CD4-positive, alpha-beta T cell treated with Interleukin-15 for 4 hours (primary cell): ENCODE measurements around the gene TMPRSS3.

ENCODE experiments used
- DNase-seq: peaks from one replicate; pipeline ENCODE4 v3.0.0-alpha.2; 2020; ENCODE audit warnings: low spot score

Gene TMPRSS3

DNA sequence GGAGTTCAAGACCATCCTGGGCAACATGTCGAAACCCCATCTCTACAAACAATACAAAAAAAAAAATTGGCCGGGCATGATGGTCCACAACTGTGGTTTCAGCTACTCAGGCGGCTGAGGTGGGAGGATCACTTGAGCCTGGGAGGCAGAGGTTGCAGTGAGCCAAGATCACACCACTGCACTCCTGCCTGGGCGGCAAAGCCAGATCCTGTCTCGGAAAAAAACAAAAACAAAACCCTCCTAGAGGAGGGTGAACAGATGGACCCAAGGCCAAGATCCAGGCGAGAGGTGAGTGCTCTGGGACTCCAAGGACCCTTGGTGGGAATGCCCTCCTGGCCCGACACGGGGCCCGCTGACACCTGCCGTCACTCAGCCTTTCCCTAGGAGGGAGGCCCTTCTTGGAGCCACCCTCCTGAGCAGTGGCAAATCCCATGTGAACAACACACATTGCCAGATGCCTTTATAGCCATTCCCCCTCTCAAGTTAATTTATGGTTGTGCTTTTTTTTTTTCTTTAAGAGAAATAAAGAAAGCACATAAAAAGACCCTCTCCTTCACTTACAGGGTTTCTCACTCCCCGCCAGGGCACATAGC, 45.4 kb downstream of the TMPRSS3 start:
- no peak for DNase-seq

DNA sequence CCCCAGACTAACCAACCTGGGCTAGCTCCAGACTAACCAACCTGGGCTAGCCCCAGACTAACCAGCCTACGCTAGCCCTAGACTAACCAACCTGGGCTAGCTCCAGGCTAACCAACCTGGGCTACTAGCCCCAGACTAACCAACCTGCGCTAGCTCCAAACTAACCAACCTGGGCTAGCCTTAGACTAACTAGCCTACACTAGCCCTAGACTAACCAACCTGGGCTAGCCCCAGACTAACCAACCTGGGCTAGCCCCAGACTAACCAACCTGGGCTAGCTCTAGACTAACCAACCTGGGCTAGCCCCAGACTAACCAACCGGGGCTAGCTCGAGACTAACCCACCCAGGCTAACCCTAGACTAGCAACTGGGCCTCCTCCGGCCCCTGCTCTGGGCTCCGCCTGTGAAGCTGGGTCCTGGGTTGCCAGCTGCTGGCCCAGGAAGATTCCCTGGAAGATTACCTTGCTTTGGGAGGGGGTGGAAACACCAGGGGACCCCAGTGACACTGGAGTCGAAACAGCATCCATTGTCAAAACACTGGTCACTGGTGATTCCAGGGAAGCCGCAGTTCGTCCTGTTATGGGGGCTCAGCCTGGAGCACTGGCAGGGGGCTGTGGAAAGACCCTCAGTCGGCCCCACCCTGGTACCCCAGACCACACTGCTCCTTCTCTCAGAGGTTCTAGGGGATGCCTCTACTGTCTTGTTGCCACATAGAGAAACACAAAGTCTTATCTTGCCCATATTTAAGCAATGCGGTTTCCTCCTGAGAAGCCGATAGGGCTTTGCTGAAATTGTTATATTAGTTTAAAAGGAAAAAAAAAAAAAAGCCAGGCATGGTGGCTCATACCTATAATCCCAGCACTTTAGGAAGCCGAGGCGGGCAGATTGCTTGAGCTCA, 46.2 kb downstream of the TMPRSS3 start:
- no peak for DNase-seq

GRCh38 chr21:42348762-42349161, 47.1 kb downstream of the TMPRSS3 start:
- no peak for DNase-seq

DNA sequence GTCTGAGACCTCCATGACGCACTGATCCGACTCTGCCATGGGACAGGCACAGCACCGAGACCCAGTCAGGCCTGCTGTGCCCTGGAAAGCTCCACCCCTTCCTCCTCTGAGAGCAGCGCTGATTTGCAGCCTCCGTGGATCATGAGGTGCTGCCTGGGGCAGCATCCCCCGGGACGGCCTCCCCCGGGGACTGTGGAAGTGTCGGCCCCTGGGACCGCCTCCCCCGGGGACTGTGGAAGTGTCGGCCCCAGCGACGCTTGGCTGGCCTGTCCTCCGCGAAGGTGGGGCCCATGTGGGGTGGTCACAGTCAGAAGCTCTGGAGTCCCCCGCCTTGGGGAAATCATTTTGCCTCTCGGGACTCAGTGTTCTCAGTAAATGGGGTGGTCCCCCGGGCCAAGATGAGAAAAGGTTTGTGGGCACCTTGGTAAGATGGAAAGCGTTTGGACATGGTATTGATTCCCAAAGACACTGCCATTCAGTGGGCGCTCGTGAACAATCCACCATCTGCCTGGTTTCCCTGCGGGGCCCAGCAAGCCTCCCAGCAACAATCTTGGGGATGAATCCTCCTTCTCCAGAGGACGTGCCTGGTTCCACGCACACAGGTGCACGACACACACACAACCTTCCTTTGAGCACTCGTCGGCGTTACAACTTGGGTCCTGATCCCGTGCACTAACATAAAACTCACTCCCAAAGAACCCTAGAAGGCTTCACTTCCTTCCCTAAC, 48.1 kb downstream of the TMPRSS3 start:
- DNase-seq, result no peak

DNA sequence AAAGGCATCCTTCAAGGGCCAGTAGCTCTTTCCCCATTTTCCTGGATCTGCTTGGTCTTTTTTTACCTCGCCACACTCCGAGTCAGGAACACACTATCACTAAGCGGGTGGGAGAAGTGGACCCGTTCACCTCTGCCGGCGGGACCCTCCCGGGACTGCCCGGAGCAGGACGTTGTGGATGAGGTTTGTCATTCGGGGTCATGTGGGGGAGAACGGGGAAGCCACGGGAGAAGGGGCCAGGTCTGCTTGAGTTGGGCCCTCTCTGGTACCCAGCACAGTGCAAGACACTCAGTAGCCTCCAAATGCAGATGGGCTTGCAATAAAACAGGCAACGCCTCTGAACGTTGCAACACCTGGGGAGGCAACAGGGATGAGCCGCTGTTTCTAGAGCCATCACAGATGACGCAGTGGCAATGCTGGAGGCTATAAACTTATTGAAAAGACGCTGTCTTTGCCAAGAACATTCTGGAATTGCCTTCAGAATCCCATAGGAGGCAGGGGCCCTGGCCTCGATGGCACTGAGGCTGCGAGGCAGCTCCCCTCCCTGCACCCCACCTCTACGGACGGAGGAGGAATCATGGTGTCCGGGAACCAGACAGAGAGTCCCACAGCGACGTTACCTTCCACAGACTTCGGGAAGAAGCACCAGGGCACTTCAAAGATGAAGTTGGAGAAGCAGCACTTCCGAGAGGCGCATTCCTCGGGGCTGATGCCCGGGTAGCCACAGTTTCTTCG, 48.8 kb downstream of the TMPRSS3 start:
- DNase-seq, result no peak

DNA sequence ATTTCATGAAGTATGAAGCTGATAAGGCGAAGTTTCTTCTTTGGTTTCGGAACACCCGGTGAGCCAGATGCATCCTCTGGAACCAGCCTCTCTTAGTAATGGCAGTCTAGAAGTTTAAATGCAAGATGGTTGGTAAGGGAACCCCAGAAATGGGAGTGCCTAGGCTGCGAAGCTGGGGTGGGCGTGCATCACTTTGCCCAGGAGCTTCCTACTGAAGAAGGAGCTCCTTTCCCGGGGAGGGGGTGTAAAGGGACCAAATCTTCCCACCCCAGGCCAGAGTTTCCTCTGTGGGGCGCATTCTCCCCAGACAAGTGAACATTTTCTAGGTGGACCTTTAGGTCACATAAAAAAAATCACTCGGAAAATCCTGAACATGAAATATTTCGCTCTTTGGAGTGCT, 49.4 kb downstream of the TMPRSS3 start:
- DNase-seq, result no peak

- DNase-seq, result no peak
These were observed 51.2 kb downstream of the TMPRSS3 start for GRCh38 chr21:42344631-42345030.

- DNase-seq, result no peak
These were observed 51.8 kb downstream of the TMPRSS3 start for GRCh38 chr21:42343963-42344510.

GRCh38 chr21:42343556-42343955, 52.3 kb downstream of the TMPRSS3 start:
- DNase-seq, result no peak

DNA sequence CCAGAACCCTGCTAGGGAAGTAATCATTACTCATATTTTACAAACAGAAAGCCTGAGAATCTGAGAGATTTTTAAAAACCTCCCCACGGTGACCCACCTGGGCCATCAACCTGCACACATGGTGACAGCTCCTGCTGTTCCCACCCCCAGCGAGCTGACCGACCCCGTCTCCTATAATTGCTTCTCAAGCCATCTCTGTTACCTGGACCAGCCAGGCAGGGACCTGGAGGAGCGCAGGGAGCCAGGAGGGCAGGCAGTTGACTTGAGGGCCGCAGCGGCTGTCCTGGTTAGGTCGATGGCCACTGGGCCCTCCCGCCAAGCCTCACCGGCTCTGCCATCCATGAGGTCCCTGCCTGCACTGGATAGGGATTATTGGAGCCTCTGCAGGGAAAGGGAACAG, 52.8 kb downstream of the TMPRSS3 start:
- DNase-seq, result no peak

GRCh38 chr21:42341776-42342542, 53.9 kb downstream of the TMPRSS3 start:
- no peak for DNase-seq

GRCh38 chr21:42340187-42341050, 55.4 kb downstream of the TMPRSS3 start:
- no peak for DNase-seq

DNA sequence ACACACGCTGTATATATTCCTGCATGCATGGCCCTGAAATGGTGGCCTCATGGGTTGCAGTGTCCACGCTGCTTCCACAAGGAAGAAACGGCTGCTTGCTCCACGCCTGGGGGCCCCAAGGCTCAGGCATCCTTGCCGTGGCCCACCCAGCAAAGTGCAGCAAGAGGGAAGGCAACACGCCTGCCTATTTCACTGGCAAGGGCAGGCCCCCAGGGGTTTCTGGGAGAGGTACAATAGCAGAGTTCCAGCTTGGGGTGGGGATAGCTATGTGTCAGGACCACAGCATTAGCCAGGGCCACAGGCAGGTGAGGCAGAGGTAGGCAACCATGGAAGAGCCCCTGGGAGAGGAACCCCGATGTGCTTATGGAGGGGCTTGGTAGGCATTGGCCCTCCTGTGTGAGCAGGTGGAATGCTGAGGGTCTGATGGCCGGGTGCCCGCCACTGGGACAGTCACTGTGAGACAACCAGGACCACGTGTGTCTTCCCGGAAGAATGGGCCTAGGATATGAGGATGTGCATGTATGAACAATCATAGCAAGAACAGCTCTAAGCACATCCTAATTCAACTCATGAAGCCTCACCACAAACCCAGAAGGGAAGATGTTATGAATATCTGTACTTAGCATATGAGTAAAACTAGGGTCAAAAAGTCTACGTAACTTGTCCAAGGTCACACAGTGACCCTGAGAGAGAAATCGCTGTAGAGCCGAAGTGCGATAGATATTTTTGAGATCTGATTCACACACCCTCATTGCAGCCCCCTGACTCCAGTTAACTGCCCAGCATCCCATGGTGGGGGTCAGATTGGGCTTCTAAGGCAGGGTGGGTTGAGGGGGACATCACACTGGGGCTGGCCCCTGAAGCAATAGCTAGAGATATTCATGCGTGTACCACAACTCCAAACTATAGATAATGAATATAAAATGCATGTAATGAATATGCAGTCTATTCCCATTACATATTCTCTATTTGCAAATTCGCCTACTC, 56.8 kb downstream of the TMPRSS3 start:
- DNase-seq, result no peak

DNA sequence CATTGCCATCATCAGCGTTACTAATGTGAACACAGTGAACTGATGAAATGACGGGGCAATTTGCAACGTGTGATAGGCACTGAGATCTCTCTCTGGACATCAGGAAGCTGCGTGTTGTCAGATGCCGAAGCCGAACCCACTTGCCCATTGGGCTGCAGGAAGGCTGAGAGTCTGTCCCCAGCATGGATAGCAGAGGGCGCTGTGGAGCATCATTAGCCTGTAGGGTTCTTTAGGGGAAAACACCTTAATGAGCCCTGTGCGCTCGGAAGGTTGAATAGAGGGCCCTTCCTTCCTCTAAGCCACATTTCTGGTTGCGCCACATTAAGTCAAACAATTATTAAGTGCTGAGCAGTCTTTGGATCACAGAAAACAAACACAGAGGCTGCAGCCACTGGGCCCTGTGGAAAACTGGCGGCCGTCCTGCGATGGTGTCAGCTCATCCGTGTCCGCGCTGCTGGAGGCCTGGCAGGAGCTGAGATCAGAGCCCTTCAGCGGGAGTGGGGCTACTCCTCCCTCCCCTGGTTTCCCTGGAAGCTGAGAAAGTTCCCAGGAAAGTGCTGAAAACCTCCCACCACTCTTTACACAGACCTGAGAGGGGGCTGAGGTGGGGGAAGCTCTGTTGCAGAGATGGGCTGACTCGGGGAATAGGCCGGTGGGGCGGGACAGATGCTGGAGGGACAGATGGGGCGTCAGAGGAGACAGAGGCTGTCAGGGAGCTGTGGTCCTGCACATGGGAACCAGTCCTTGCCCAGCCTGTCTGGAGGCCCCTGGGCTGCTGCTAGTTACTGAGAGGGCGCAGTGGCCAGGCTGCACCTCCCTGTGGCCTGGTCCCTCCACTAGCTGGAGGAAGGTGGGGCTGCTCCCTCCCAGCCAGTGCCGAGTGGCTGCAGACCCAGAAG, 57.8 kb downstream of the TMPRSS3 start:
- peak; percentile 83 for DNase-seq

GRCh38 chr21:42337276-42337675, 58.6 kb downstream of the TMPRSS3 start:
- no peak for DNase-seq

DNA sequence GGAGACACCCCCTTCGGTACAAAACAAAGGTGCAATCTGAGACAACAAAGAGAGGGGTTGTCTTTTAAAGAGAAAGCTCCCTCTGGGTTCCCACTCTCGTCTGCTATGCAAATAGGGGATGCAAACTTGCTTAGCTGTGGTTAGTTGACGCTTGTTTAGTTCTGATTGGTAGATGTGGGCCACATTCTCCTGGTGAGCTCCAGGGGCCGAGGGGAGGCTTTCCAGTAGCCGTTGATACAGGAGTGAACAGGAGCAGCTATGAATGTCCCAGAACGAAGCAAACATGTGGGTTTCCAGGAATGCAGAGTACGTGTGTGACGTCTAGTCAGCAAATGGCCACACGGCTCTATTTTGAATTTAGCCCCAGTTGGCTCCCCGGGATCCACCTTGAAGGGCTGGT, 59.8 kb downstream of the TMPRSS3 start:
- DNase-seq, result no peak

DNA sequence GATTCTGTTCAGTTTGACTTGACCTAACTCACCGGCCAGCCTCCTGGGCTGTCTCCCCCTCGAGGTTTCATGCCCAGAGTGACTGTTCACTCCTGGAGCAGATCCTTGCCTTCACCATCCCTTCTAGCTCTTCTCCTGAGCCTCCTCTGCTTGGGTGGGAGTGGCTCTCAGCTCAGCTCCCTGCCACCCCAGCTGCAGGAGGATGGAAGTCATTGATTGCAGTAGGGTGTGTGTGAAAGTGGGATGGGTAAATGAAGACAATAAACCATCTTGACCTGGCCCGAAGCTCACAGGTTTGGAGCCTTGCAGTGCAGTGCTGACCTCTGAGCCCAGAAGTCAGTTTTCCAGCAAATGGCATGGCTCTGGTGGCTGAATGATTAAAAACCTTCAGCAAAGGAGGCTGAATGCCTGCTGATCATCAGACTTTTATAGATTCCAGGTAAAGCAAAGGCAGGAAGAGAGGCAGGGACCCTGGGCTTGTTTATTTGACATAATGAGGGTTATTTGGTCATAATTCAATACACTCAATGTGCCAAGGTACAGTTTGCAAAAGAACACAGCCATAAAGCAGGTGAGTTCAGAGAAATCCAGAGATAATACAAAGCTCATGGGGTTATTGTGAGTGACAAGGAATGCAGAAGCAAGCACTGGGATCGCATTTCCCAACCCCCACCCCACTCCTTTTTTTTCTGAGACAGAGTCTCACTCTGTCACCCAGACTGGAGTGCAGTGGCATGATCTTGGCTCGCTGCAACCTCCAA, 63.1 kb downstream of the TMPRSS3 start:
- DNase-seq, result no peak
